Endothelial cell of umbilical vein (primary cell): Measurements from ENCODE around the gene KCNF1. TPM values are rescaled to one million over a fixed set of nuclear protein-coding genes. Genes with fewer than 3 reads are reported as not detected.

Experiments
- BruUV-seq: library from RNA; stranded (reverse); fragments of 400-500 nt; replicated peaks from 2 replicates; lab custom pipeline; 2021; lab: Mats Ljungman, UMichigan
- CTCF ChIA-PET: fragments of 300-600, 350-600 bp; sonication (Branson Sonifier 250); formaldehyde crosslinking; loops from one replicate; lab custom pipeline; 2021; ENCODE audit warnings: antibody characterized with exemption, inconsistent platforms; lab: Charles Lee
- POLR2A ChIA-PET: fragments of 300-600, 350-600 bp; sonication (Branson Sonifier 250); formaldehyde crosslinking; loops from one replicate; lab custom pipeline; 2021; ENCODE audit warnings: antibody characterized with exemption, inconsistent platforms; lab: Charles Lee
- DNase-seq: peaks from one replicate; pipeline ENCODE4 v3.0.0-alpha.2; 2011; ENCODE audit warnings: low read depth, low spot score
- FAIRE-seq: peaks from 2 replicates; lab custom pipeline; 2011; peaks lifted over from hg19 to GRCh38; lab: Jason Lieb, UNC
- H2AFZ ChIP-seq: 2 replicates; pipeline ENCODE4 v1.6.0; 2012; ENCODE audit warnings: low read depth, low read length, control low read depth, inconsistent platforms
- H3K27ac ChIP-seq: 2 replicates; pipeline ENCODE4 v1.5.1; 2011; ENCODE audit warnings: low read depth, mild to moderate bottlenecking, control low read depth, low read length, moderate library complexity; ENCODE audit not compliant: insufficient read depth
- H3K27me3 ChIP-seq, 2 experiments: 2 replicates each; pipeline versions ENCODE4 v1.6.0 to v1.6.1; 2011; ENCODE audit warnings: low read length in 2 of 2, mixed read lengths in 1 of 2; ENCODE audit not compliant: control insufficient read depth in 2 of 2, insufficient read depth in 2 of 2
- H3K36me3 ChIP-seq, 2 experiments: 2 replicates in 1 of 2; 3 replicates in 1 of 2; pipeline ENCODE4 v1.5.1; 2011; ENCODE audit warnings: low read length in 2 of 2, mild to moderate bottlenecking in 1 of 2, moderate library complexity in 1 of 2; ENCODE audit not compliant: control insufficient read depth in 2 of 2, insufficient read depth in 2 of 2; ENCODE audit errors: extremely low read depth in 1 of 2
- H3K4me1 ChIP-seq: 3 replicates; pipeline ENCODE4 v1.5.1; 2011; ENCODE audit warnings: mild to moderate bottlenecking, low read length; ENCODE audit not compliant: control insufficient read depth, insufficient read depth; ENCODE audit errors: extremely low read depth
- H3K4me2 ChIP-seq: 2 replicates; pipeline ENCODE4 v1.6.1; 2011; ENCODE audit warnings: low read length, control low read depth, mixed read lengths; ENCODE audit not compliant: insufficient read depth
- H3K4me3 ChIP-seq, 3 experiments: fragments of 200-600 bp in 1 of 3; sonication (generic), shearing (Covaris generic) in 1 of 3; replicated peaks in 1 of 3; 2 replicates each; pipeline ENCODE4 v1.5.1; 2011 to 2016; ENCODE audit warnings: control low read depth in 3 of 3, low read length in 3 of 3, mild to moderate bottlenecking in 2 of 3, inconsistent platforms in 1 of 3, low read depth in 1 of 3, moderate library complexity in 1 of 3; ENCODE audit not compliant: insufficient read depth in 1 of 3
- H3K79me2 ChIP-seq: 2 replicates; pipeline ENCODE4 v1.6.0; 2012; ENCODE audit warnings: low read length, inconsistent platforms; ENCODE audit not compliant: control insufficient read depth, insufficient read depth
- H3K9ac ChIP-seq: replicated peaks from 2 replicates; pipeline ENCODE3; 2011; ENCODE audit warnings: low read length, control low read depth; ENCODE audit not compliant: insufficient read depth; ENCODE audit errors: extremely low read depth
- H3K9me1 ChIP-seq: replicated peaks from 3 replicates; pipeline ENCODE4 v1.6.0; 2011; ENCODE audit warnings: mild to moderate bottlenecking, low read length; ENCODE audit not compliant: control insufficient read depth, insufficient read depth; ENCODE audit errors: extremely low read depth
- H3K9me3 ChIP-seq: replicated peaks from 2 replicates; pipeline ENCODE4 v1.5.1; 2012; ENCODE audit warnings: low read length, inconsistent platforms; ENCODE audit not compliant: control insufficient read depth, insufficient read depth
- H4K20me1 ChIP-seq: replicated peaks from 2 replicates; pipeline ENCODE3; 2011; ENCODE audit warnings: mild to moderate bottlenecking, low read length; ENCODE audit not compliant: control insufficient read depth, insufficient read depth; ENCODE audit errors: extremely low read depth
- CTCF ChIP-seq, 2 donors: IDR thresholded peaks; 1 replicate in 1 of 2; 2 replicates in 1 of 2; pipeline ENCODE4 v1.5.1; 2011; ENCODE audit warnings: low read length in 2 of 2, mild to moderate bottlenecking in 2 of 2, moderate library complexity in 2 of 2, control low read depth in 1 of 2, inconsistent platforms in 1 of 2, low read depth in 1 of 2; ENCODE audit not compliant: insufficient read depth in 1 of 2; ENCODE audit errors: extremely low read depth in 1 of 2
- FOS ChIP-seq: IDR thresholded peaks from 2 replicates; pipeline ENCODE4 v1.6.1; 2011; ENCODE audit warnings: mild to moderate bottlenecking, low read length, moderate library complexity, borderline replicate concordance; ENCODE audit not compliant: insufficient read depth
- GATA2 ChIP-seq: IDR thresholded peaks from 2 replicates; pipeline ENCODE4 v1.7.0; 2011; ENCODE audit warnings: low read depth, mild to moderate bottlenecking, moderate library complexity, mixed read lengths, low read length; ENCODE audit not compliant: insufficient read length, insufficient read depth
- MAX ChIP-seq: IDR thresholded peaks from 2 replicates; pipeline ENCODE4 v1.6.1; 2011; ENCODE audit not compliant: insufficient read depth, insufficient read length
- MYC ChIP-seq: IDR thresholded peaks from one replicate; pipeline ENCODE4 v1.6.1; 2011; ENCODE audit warnings: mild to moderate bottlenecking, low read depth, low read length
- POLR2A ChIP-seq: IDR thresholded peaks from 2 replicates; pipeline ENCODE4 v1.6.1; 2012; ENCODE audit warnings: low read depth, mild to moderate bottlenecking, control low read depth, low read length
- POLR2AphosphoS5 ChIP-seq: IDR thresholded peaks from 2 replicates; pipeline ENCODE4 v1.6.1; 2012; ENCODE audit warnings: low read depth, mild to moderate bottlenecking, control low read depth, low read length, moderate library complexity; ENCODE audit not compliant: insufficient read depth
- dilution Hi-C: fragments of 300-500 bp; cut with MboI; formaldehyde crosslinking; loops from one replicate; pipeline ENCODE4 v1.15.0; 2019; ENCODE audit warnings: low sequenced_read_pairs; ENCODE audit not compliant: extremely low pct_ligation_motif_present
- intact Hi-C: fragments of 100-400 bp; cut with micrococcal nuclease; formaldehyde crosslinking; loops from one replicate; pipeline ENCODE4 v1.10.0; 2022
- polyA plus RNA-seq, 4 experiments: library from polyadenylated mRNA; depleted of rRNA in 3 of 4; stranded (reverse) in 3 of 4; unstranded in 1 of 4; fragments of >200 nt; gene quantifications; 2 replicates each; pipeline versions ENCODE4 v1.2.1 to v1.2.3, GENCODE V29; 2011 to 2012; ENCODE audit warnings: missing spikeins in 1 of 4
- total RNA-seq: library from RNA; stranded (reverse); gene quantifications from 2 replicates; pipeline ENCODE4 v1.2.3, GENCODE V29; 2021

KCNF1 gene
- total and polyA plus RNA-seq, 2 donors (not counting 3 experiments of a cell fraction or from before 2014, with no cell fraction given) = 0.23 to 0.42 TPM

GRCh38 chr2:10871978-10872377 is 39.8 kb upstream of the KCNF1 start:
- ChIA-PET POLR2A (no interaction called here), CTCF (interaction anchor here (1.2 to 1.6 kb wide), 2 partner anchors 12 to 18 kb away, joined by 3 to 4 read pairs; no protein-coding TSS in a partner anchor)
- no peak overlapping the region for H3K27ac ChIP-seq
- no peaks in the 10 kb centered on the region for H3K9me3 ChIP-seq
- H3K4me3 ChIP-seq = no peak overlapping the region
- dilution Hi-C loops = no loop called here
- no peak for DNase-seq
- BruUV-seq = no TSS peak
- no peak for FAIRE-seq
- no peaks in the 10 kb centered on the region for H3K79me2 ChIP-seq
- no peak overlapping the region for H2AFZ ChIP-seq
- TF ChIP-seq GATA2 = no peak
- no peak for TF ChIP-seq MYC
- TF ChIP-seq CTCF (IDR thresholded peaks at IDR 0.05; ENCODE audit: extremely low read depth in 1 of 2, insufficient read depth in 1 of 2, low read depth in 1 of 2, low read length in 2 of 2) = no peak
- no peak for TF ChIP-seq POLR2A
- TF ChIP-seq FOS = no peak
- no peak for TF ChIP-seq MAX
- no peak for TF ChIP-seq POLR2AphosphoS5
- no peaks in the 10 kb centered on the region for H3K9me1 ChIP-seq
- no peak overlapping the region for H3K9ac ChIP-seq
- H3K27me3 ChIP-seq = peaks cover 0 to 3% of the 10 kb centered on the region in 2 experiments
- H3K4me2 ChIP-seq = no peak overlapping the region
- H3K36me3 ChIP-seq = no peaks in the 10 kb centered on the region
- no peaks in the 10 kb centered on the region for H3K4me1 ChIP-seq
- intact Hi-C loops = no loop called here
- no peaks in the 10 kb centered on the region for H4K20me1 ChIP-seq
